CD4-positive, CD25-positive, alpha-beta regulatory T cell (primary cell): ENCODE results near the gene EEA1. TPM values are rescaled to one million over a fixed set of nuclear protein-coding genes. Genes with fewer than 3 reads are reported as not detected.

Source experiments
- ATAC-seq, 2 donors: fragments of 150-1000 bp; cut with Tn5 transposase; one replicate each; pipeline ENCODE4 v1.10.0; 2021; ENCODE audit warnings: low read depth in 2 of 2, moderate number of reproducible peaks in 2 of 2, moderate library complexity in 1 of 2
- DNase-seq, 3 donors: peaks; one replicate each; pipeline versions ENCODE4 v3.0.0 to v3.0.0-alpha.2; 2012 to 2022; ENCODE audit warnings: mixed read lengths in 1 of 3
- H3K27ac ChIP-seq: one replicate; pipeline ENCODE4 v1.7.0; 2013; ENCODE audit warnings: mild to moderate bottlenecking, low read length; ENCODE audit not compliant: insufficient read depth, poor library complexity, severe bottlenecking
- H3K27me3 ChIP-seq: one replicate; pipeline ENCODE4 v1.7.0; 2013; ENCODE audit warnings: low read length; ENCODE audit not compliant: control insufficient read depth, insufficient read depth
- H3K36me3 ChIP-seq: one replicate; pipeline ENCODE4 v1.7.0; 2013; ENCODE audit warnings: mild to moderate bottlenecking, low read length, moderate library complexity; ENCODE audit not compliant: control insufficient read depth, insufficient read depth
- H3K4me1 ChIP-seq: 2 replicates; pipeline ENCODE4 v1.7.0; 2013; ENCODE audit warnings: mild to moderate bottlenecking, low read length; ENCODE audit not compliant: insufficient read depth, control insufficient read depth, poor library complexity, severe bottlenecking
- H3K4me3 ChIP-seq: one replicate; pipeline ENCODE4 v1.7.0; 2013; ENCODE audit warnings: low read depth, mild to moderate bottlenecking, low read length, moderate library complexity
- H3K9me3 ChIP-seq, 2 experiments: 1 replicate in 1 of 2; 2 replicates in 1 of 2; pipeline ENCODE4 v1.7.0; 2013; ENCODE audit warnings: low read length in 2 of 2, mild to moderate bottlenecking in 1 of 2, moderate library complexity in 1 of 2; ENCODE audit not compliant: control insufficient read depth in 2 of 2
- H3K27ac Mint-ChIP-seq, 3 donors: one replicate each; pipeline ENCODE4 v1.8.0; 2020 to 2022; ENCODE audit warnings: mild to moderate bottlenecking in 3 of 3, mixed read lengths in 3 of 3, moderate library complexity in 2 of 3
- H3K27me3 Mint-ChIP-seq: one replicate; pipeline ENCODE4 v1.8.0; 2022; ENCODE audit warnings: mild to moderate bottlenecking, mixed read lengths
- H3K36me3 Mint-ChIP-seq: one replicate; pipeline ENCODE4 v1.8.0; 2020; ENCODE audit warnings: mixed read lengths
- H3K4me1 Mint-ChIP-seq, 4 donors: one replicate each; pipeline ENCODE4 v1.8.0; 2020 to 2022; ENCODE audit warnings: mixed read lengths in 4 of 4, mild to moderate bottlenecking in 1 of 4
- H3K4me3 Mint-ChIP-seq, 4 donors: one replicate each; pipeline ENCODE4 v1.8.0; 2020 to 2022; ENCODE audit warnings: mild to moderate bottlenecking in 4 of 4, mixed read lengths in 4 of 4, moderate library complexity in 3 of 4
- H3K9me3 Mint-ChIP-seq, 7 donors: one replicate each; pipeline ENCODE4 v1.8.0; 2020 to 2022; ENCODE audit warnings: mixed read lengths in 7 of 7, mild to moderate bottlenecking in 3 of 7, moderate library complexity in 2 of 7
- polyA plus RNA-seq, 4 donors: library from polyadenylated mRNA; unstranded; fragments of 300-500 nt; fragmentation: Illumina TruSeq; gene quantifications; one replicate each; pipeline ENCODE4 v1.2.3, GENCODE V29; 2021
- total RNA-seq: library from RNA; stranded (reverse); gene quantifications from one replicate; pipeline ENCODE4 v1.2.3, GENCODE V29; 2022

The EEA1 gene
- total and polyA plus RNA-seq, 5 donors from 2014 or later, result 5.8 to 11.8 (median 6.8) TPM

DNA sequence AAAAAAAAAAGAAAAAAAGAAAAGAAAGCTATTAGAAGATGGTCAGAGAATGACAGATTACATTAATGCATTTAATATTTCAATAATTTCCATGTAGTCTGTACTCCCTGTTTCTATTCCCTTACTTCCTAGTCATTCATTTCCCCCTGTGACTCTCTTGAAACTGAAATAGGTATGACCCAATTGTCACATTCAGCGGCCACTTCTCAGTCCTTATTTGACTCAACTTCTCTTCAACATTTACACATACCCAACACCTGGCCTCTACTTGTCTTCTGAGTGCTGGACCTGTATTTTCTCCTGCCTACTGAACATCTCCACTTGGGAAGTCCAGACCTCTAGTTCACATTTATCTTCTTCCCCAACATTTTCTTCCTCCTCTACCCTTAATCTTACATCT lies 7.2 kb downstream of the EEA1 start:
- ATAC-seq (no peak), DNase-seq (no peak)
- peaks cover 8% of the 10 kb centered on the region for H3K36me3 Mint-ChIP-seq
- no peak overlapping the region for H3K27ac Mint-ChIP-seq
- H3K4me1 Mint-ChIP-seq, result peaks cover 6 to 29% (median 22%) of the 10 kb centered on the region in 4 donors
- no peaks in the 10 kb centered on the region for H3K27me3 ChIP-seq
- H3K4me1 ChIP-seq, result peaks cover 7% of the 10 kb centered on the region
- no peak overlapping the region for H3K27ac ChIP-seq
- peaks cover 0 to 2% (median 0%) of the 10 kb centered on the region in 7 donors for H3K9me3 Mint-ChIP-seq
- peak overlapping the region in 1 of 4 donors; percentile 7 for H3K4me3 Mint-ChIP-seq
- no peak overlapping the region for H3K4me3 ChIP-seq
- no peaks in the 10 kb centered on the region for H3K27me3 Mint-ChIP-seq
- no peaks in the 10 kb centered on the region for H3K36me3 ChIP-seq
- no peaks in the 10 kb centered on the region for H3K9me3 ChIP-seq

DNA sequence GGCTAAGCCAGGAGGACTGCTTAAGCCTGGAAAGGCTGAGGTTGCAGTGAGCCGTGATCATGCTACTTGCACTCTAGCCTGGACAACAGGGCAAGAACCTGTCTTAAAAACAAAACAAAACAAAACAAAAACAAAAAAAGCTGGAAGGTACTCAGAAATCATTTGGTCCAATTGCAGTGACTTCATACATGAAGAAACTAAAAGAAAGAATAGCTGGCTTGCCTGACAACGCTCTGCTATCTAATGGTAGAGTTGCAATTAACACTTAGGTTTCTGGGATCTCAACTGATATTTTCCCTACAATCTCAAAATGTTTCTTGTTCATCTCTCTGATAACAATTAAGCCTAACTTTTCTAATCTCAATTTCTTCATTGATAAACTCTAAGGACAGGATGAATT lies 13.7 kb downstream of the EEA1 start:
- ATAC-seq, result no peak
- DNase-seq, result no peak
- Mint-ChIP-seq H3K27me3 (no peaks in the 10 kb centered on the region), H3K4me1 (peaks cover 12 to 44% (median 32%) of the 10 kb centered on the region in 4 donors), H3K36me3 (peaks cover 4% of the 10 kb centered on the region), H3K27ac (no peak overlapping the region), H3K9me3 (peaks cover 0 to 4% (median 0%) of the 10 kb centered on the region in 7 donors), H3K4me3 (no peak overlapping the region)
- Histone ChIP-seq H3K4me1 (no peaks in the 10 kb centered on the region), H3K27me3 (no peaks in the 10 kb centered on the region), H3K9me3 (no peaks in the 10 kb centered on the region), H3K36me3 (no peaks in the 10 kb centered on the region), H3K27ac (no peak overlapping the region), H3K4me3 (no peak overlapping the region)

DNA sequence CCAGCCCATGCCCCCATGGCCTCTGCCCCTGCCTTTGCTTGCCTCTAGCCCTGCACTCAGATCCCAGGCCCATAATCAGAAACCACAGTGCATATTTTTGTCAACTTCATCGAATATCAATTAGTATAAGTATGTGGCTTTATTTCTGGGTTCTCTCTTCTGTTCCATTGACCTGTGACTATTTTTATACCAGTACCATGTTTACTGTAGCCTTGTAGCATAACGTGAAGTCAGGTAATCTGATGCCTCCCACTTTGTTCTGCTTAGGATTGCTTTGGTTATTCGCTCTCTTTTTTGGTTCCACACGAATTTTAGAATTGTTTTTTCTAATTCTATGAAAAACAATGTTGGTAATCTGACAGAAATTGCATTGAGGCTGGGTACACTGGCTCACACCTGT lies 14.9 kb downstream of the EEA1 start:
- ATAC-seq, result no peak
- peaks cover 0 to 4% (median 0%) of the 10 kb centered on the region in 7 donors for H3K9me3 Mint-ChIP-seq
- Histone ChIP-seq H3K27ac (no peak overlapping the region), H3K9me3 (no peaks in the 10 kb centered on the region), H3K4me1 (no peaks in the 10 kb centered on the region), H3K4me3 (no peak overlapping the region), H3K36me3 (no peaks in the 10 kb centered on the region), H3K27me3 (no peaks in the 10 kb centered on the region)
- H3K27ac Mint-ChIP-seq, result peak overlapping the region in 1 of 3 donors; percentile 54
- no peaks in the 10 kb centered on the region for H3K27me3 Mint-ChIP-seq
- H3K4me3 Mint-ChIP-seq, result no peak overlapping the region
- DNase-seq, result no peak
- H3K36me3 Mint-ChIP-seq, result peaks cover 4% of the 10 kb centered on the region
- peaks cover 12 to 46% (median 32%) of the 10 kb centered on the region in 4 donors for H3K4me1 Mint-ChIP-seq

DNA sequence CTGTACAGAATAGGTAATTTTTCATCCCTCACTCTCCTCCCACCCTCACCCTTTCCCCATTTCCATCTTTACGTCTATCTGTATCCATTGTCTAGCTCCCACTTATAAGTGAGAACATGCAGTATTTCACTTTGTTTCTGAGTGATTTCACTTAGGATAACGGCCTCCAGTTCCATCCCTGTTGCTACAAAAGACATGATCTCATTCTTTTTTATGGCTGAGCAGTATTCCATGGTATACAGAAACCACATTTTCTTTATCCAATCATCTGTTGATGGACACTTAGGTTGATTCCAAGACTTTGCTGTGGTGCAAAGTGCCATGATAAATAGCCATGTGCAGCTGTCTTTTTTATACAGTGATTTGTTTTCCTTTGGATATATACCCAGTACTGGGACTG lies 16.4 kb downstream of the EEA1 start:
- Histone ChIP-seq H3K4me1 (peaks cover 5% of the 10 kb centered on the region), H3K36me3 (no peaks in the 10 kb centered on the region), H3K4me3 (no peak overlapping the region), H3K9me3 (no peaks in the 10 kb centered on the region), H3K27me3 (no peaks in the 10 kb centered on the region), H3K27ac (no peak overlapping the region)
- DNase-seq, result no peak
- H3K27me3 Mint-ChIP-seq, result no peaks in the 10 kb centered on the region
- peaks cover 4% of the 10 kb centered on the region for H3K36me3 Mint-ChIP-seq
- H3K27ac Mint-ChIP-seq, result peak overlapping the region; percentile 41 to 54 (median 42)
- peaks cover 0 to 4% (median 0%) of the 10 kb centered on the region in 7 donors for H3K9me3 Mint-ChIP-seq
- peak overlapping the region in 2 of 4 donors; percentile 25 to 66 for H3K4me3 Mint-ChIP-seq
- ATAC-seq, result no peak
- H3K4me1 Mint-ChIP-seq, result peaks cover 16 to 57% (median 39%) of the 10 kb centered on the region in 4 donors

DNA sequence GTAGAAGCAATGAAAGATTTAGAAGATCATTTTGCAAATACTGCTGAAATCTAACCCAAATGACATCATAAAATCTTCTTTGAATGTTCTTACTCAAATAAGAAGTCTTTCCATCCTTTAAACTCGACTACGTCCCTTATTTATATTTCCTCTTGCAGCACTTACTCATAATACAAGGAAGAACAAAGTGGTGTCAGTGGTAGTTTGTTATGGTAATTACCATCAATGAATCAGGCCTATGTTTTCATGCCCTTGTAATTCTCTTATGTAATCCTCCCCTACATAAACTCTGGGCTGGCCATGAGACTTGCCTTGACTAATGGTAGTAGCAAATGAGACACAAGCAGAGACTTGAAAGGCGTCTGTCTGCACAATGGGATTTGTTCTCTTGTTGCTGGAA lies 17.0 kb downstream of the EEA1 start:
- DNase-seq, result peak in 1 of 3 donors; percentile 60
- Mint-ChIP-seq H3K36me3 (peaks cover 4% of the 10 kb centered on the region), H3K27me3 (no peaks in the 10 kb centered on the region), H3K4me3 (peak overlapping the region in 3 of 4 donors; percentile 14 to 66 (median 25)), H3K4me1 (peaks cover 16 to 63% (median 45%) of the 10 kb centered on the region in 4 donors), H3K9me3 (peaks cover 0 to 4% (median 0%) of the 10 kb centered on the region in 7 donors), H3K27ac (peak overlapping the region; percentile 42 to 63 (median 54))
- Histone ChIP-seq H3K4me1 (peaks cover 9% of the 10 kb centered on the region), H3K9me3 (no peaks in the 10 kb centered on the region), H3K36me3 (no peaks in the 10 kb centered on the region), H3K27ac (no peak overlapping the region), H3K27me3 (no peaks in the 10 kb centered on the region), H3K4me3 (no peak overlapping the region)
- ATAC-seq, result peak; percentile 68 to 75

DNA sequence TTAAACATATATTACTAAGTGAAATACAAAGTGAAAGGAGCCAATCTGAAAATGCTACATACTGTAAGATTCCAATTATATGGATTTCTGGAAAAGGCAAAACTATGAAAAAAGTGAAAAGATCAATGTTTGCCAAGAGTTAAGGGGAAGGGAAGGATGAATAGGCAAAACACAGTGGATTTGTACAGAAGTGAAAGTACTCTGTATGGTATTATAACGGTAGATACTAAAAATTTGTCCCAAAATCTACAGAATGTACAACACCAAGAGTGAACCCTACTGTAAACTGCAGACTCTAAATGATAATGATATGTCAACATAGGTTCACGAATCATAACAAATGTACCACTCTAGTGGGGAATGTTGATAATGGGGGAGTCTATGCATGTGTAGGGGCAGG lies 17.8 kb downstream of the EEA1 start:
- Histone ChIP-seq H3K36me3 (no peaks in the 10 kb centered on the region), H3K4me3 (peak overlapping the region; percentile 12), H3K27ac (no peak overlapping the region), H3K4me1 (peaks cover 12% of the 10 kb centered on the region), H3K9me3 (no peaks in the 10 kb centered on the region), H3K27me3 (no peaks in the 10 kb centered on the region)
- Mint-ChIP-seq H3K4me1 (peaks cover 16 to 67% (median 48%) of the 10 kb centered on the region in 4 donors), H3K9me3 (peaks cover 0 to 4% (median 0%) of the 10 kb centered on the region in 7 donors), H3K27me3 (no peaks in the 10 kb centered on the region), H3K4me3 (peak overlapping the region in 2 of 4 donors; percentile 6 to 49), H3K27ac (no peak overlapping the region), H3K36me3 (peaks cover 4% of the 10 kb centered on the region)
- ATAC-seq, result no peak
- no peak for DNase-seq

DNA sequence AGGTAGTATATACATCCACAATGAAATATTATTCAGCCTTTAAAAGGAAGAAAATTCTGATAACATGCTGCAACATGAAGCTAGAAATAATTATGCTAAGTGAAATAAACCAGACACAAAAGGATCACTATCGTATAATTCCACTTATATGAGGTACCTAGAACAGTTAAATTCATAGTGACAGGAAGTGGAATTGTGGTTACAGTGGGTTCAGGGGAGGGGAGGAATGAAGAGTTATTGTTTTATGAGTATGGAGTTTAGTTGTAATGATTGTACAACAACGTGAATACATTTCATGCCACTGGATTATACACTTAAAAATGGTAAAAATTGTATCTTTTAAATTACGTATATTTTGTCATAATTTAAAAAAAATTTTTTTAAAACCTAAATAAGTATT lies 21.0 kb downstream of the EEA1 start:
- Mint-ChIP-seq H3K36me3 (peaks cover 4% of the 10 kb centered on the region), H3K27me3 (no peaks in the 10 kb centered on the region), H3K4me1 (peaks cover 16 to 69% (median 42%) of the 10 kb centered on the region in 4 donors), H3K4me3 (peak overlapping the region in 2 of 4 donors; percentile 47 to 66), H3K9me3 (peaks cover 0 to 1% (median 0%) of the 10 kb centered on the region in 7 donors), H3K27ac (peak overlapping the region; percentile 13 to 60 (median 57))
- DNase-seq (peak in 2 of 3 donors; percentile 60 to 78), ATAC-seq (peak; percentile 74 to 78)
- Histone ChIP-seq H3K4me1 (peaks cover 12% of the 10 kb centered on the region), H3K9me3 (no peaks in the 10 kb centered on the region), H3K4me3 (peak overlapping the region; percentile 64), H3K27ac (no peak overlapping the region), H3K27me3 (no peaks in the 10 kb centered on the region), H3K36me3 (no peaks in the 10 kb centered on the region)
